WI38 (cell line): ENCODE measurements around the gene SYCP3.

Source experiments
- H3K4me3 ChIP-seq: 2 replicates; pipeline ENCODE4 v1.5.1; 2011; ENCODE audit warnings: low read depth, mild to moderate bottlenecking, control low read depth, low read length
- TF ChIP-seq, protein P1 (sequence below): IDR thresholded peaks from 2 replicates; pipeline ENCODE4 v1.5.1; 2012; ENCODE audit warnings: low read depth, mild to moderate bottlenecking, control low read depth, low read length

Gene SYCP3

DNA sequence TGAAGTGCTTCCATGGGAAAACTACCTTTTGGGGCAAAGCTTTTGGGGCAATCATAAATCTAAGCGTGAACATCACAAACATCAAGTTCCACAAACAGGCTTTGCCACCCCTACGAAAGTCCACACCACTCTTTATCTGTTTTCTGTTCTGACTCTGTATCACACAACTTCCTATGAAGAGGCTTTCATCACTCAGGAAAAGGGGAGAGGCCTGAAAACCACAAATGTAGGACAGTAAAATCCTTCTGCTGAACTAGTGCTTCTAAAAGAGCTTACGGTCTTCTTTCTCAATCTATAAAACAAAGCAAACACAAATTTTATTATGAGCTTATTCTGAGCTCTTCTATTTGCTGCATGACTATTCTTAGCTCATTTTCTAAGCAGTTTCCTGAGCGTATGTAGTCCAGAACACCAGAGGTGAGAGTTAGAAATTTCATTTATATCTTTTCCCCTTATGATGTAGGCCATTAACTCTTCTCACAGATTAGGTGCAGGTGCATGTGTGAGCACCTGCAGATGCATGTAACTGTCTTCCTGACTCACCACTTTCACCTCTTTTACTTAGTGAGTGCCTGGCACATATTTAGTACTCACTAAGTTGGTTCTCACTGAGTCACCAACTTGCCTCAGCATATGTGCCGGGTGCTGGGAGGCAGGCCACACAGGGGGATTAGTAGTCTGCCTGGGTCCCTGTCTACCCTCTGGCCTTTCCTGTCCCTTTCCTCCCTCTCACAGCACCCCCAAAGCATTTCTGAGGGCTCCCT lies 32.9 kb upstream of the SYCP3 start:
- no peak overlapping the region for H3K4me3 ChIP-seq

DNA sequence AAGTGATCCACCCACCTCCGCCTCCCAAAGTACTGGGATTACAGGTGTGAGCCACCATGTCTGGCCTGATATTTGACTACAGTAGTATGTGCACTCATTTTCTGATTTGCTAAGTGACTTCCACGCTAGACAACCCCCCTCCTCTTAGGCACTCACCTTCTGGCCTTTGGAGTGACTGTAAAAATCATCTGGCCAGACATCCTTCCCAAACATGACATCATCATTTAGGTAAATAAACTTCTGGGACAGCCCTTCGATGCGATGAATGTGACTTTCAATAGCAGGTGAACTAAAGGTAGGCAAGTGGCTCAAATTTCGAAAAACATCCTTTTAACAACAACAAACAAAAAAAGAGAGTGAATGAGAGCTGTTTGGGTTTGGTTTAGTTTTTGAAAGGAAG lies 30.6 kb upstream of the SYCP3 start:
- no peak overlapping the region for H3K4me3 ChIP-seq
- TF ChIP-seq, protein P1, sequence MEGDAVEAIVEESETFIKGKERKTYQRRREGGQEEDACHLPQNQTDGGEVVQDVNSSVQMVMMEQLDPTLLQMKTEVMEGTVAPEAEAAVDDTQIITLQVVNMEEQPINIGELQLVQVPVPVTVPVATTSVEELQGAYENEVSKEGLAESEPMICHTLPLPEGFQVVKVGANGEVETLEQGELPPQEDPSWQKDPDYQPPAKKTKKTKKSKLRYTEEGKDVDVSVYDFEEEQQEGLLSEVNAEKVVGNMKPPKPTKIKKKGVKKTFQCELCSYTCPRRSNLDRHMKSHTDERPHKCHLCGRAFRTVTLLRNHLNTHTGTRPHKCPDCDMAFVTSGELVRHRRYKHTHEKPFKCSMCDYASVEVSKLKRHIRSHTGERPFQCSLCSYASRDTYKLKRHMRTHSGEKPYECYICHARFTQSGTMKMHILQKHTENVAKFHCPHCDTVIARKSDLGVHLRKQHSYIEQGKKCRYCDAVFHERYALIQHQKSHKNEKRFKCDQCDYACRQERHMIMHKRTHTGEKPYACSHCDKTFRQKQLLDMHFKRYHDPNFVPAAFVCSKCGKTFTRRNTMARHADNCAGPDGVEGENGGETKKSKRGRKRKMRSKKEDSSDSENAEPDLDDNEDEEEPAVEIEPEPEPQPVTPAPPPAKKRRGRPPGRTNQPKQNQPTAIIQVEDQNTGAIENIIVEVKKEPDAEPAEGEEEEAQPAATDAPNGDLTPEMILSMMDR: no peak

More for the DNA sequence above, 32.9 kb upstream of the SYCP3 start:
- TF ChIP-seq, protein P1: no peak

DNA sequence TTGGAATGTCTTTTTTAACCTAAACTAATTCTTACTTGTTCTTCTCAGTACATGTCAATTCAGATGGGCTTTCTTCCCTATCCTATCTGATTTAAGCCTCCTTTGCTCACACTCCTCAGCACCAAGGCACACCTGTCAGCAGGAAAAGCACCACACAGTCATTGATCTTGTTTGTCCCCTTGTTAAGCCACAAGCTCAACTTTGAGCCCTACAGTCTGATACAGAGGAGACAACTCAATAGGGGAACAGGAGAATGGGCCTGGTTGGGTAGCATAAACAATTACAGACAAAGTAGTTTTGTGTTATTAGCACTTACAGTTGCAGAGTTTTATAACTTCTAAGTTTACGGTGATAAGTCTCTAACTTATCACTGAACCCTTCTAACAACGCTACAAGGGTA lies 29.5 kb upstream of the SYCP3 start:
- H3K4me3 ChIP-seq: no peak overlapping the region
- TF ChIP-seq, protein P1: no peak

DNA sequence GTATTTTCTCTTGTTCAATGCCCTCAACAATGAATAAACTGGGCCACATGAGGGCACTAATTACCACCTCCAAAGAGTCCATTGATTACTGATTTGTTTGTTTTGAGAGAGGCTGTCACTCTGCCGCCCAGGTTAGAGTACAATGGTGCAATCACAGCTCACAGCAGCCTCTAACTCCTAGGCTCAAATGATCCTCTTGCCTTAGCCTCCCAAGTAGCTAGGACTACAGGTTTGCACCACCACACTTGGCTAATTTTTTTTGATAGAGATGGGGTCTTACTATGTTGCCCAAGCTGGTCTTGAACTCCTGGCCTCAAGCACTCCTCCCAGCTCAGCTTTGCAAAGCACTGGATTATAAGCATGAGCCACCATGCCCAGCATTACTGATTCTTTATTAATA lies 28.3 kb upstream of the SYCP3 start:
- TF ChIP-seq, protein P1: no peak
- H3K4me3 ChIP-seq: no peak overlapping the region

DNA sequence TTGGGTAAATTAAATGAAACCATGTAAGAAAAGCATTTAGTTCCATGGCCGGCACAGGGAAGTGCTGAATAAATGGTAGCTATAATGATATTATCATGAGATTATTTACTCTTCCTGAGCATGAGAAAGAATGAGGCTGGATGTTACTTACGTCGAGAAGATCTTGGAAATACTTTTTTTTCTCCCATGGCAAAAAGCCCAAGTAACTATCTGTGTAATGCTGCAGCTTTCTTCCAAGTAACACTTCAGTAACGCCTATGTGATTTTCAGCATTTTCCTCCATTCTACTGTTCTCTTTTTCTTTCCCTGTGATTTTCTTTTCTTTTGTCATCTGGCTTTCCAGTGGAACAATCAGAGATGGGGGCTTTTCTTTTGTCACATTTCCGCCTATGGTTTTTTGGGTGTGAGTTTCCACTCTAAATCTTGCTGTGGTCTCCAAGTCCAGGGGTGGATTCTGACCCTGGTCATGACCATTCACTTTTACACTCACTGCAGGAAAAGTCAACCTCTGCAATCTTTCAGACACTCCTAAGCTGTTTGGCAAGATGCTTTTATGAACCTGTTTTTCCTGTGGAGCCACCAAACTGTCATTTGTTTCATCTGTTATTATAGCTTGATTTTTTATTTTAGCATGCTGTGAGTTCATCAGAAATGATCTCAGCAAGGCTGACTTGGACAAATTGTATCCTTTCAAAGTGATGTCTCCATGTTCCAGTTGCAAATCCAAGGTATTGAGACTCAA lies 25.0 kb upstream of the SYCP3 start:
- TF ChIP-seq, protein P1: no peak
- H3K4me3 ChIP-seq: no peak overlapping the region

DNA sequence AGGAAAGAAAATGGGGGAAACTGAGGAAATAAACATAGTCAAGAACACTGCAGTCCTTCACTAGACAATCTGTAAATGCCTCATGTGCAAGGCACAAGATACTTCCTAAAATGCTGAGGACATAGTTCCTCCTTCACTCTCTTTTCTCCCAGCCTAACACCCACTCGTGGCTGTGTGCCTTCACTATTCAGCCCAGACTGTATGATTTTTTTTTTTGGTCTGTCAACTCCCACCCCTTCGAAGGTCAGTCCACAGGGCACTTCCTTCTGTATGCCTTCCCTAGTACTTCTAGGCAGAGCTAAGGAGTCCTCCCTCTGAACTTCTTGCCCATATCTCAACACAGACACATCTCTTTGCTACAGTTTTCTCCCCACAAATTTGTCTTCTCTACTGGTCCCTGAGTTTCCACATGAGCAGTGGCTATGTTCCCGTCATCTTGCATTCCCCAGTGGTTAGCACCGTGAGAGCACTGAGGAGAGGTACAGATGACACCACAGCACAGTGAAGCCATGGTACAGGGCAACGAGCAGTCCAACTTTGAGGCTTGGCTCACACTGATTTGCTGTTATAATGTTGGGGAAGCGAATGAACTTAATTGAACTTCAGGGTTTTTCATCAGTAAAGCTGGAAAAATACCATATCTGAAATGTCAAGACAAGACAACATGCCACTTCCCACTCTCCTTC lies 24.1 kb upstream of the SYCP3 start:
- TF ChIP-seq, protein P1: no peak

DNA sequence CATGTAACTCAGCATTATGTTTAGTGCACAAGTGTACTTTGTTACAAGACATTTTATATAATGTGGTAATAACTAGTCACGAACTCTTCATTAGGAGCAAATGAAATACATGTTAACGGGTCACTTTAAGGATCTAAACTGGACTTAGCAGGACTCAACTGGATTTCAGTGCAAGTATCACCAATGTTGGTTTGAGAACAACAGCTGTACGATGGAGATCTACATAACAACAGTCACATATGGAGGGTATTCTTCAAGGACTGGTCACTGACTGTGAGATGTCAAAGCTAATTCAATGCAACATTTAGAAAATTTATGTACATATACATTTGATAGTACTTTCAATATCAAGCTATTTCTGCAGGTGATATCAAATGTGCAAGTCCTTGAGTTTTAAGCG lies 22.5 kb upstream of the SYCP3 start:
- TF ChIP-seq, protein P1: no peak
- no peak overlapping the region for H3K4me3 ChIP-seq

More for the DNA sequence above, 24.1 kb upstream of the SYCP3 start:
- no peak overlapping the region for H3K4me3 ChIP-seq
